PC-9 (cell line): ENCODE measurements around the gene TSHR.
A peak's percentile ranks its signal among the peaks of the same experiment; 100 is the strongest.

Experiments used
- EZH2 ChIP-seq: fragments of 200-600 bp; sonication (generic); IDR thresholded peaks from 2 replicates; pipeline ENCODE4 v1.8.0; 2017; ENCODE audit warnings: antibody characterized with exemption, low read depth
- TF ChIP-seq, protein P1 (sequence below): fragments of 200-600 bp; sonication (generic); conservative IDR thresholded peaks from 2 replicates; pipeline ENCODE4 v1.6.1; 2017; ENCODE audit warnings: mixed run types, antibody characterized with exemption, mild to moderate bottlenecking, moderate library complexity

DNA sequence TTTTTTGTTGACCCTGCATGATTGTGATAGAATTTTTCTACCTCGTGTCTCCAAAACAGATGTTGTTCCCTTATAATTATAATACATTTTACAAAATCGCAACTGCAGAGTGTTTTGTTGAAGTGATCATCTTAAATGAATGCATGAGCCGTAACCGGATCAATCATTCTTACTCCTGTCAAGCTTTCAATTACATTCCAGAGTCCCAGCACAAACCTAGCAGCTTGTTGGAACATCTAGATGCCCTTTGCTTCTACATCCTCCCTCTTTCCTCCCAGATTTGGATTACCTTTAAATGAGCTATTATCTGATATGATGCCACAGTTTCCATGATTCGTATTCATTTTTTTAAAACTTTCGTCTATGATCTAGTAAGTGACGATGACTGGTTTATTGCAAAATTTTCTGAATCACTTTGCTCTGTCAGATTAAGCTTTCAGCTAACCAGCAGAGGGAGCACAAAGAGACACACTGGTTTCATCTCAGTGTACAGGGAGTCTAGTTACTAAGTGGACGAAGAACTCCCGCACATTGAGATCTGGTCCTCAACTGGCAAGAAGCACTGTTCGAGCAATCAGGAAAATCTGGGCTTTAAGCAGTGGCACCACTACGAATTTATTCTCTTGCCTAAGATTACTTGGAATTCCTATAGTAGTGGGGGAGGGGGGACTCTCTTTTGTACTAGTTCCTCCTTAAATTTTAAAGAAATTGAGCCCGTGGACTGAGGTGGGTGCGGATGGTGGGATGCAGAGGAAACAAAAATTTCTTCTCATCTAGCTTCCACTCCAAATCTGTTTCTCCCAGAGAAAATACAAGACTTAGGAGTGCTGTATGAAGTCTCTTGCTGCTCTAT is 40.9 kb downstream of the TSHR start:
- TF ChIP-seq, protein P1, sequence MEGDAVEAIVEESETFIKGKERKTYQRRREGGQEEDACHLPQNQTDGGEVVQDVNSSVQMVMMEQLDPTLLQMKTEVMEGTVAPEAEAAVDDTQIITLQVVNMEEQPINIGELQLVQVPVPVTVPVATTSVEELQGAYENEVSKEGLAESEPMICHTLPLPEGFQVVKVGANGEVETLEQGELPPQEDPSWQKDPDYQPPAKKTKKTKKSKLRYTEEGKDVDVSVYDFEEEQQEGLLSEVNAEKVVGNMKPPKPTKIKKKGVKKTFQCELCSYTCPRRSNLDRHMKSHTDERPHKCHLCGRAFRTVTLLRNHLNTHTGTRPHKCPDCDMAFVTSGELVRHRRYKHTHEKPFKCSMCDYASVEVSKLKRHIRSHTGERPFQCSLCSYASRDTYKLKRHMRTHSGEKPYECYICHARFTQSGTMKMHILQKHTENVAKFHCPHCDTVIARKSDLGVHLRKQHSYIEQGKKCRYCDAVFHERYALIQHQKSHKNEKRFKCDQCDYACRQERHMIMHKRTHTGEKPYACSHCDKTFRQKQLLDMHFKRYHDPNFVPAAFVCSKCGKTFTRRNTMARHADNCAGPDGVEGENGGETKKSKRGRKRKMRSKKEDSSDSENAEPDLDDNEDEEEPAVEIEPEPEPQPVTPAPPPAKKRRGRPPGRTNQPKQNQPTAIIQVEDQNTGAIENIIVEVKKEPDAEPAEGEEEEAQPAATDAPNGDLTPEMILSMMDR, result peak; percentile 73
- TF ChIP-seq EZH2, result no peak
